ENCODE results near the gene PMEPA1.

DNA sequence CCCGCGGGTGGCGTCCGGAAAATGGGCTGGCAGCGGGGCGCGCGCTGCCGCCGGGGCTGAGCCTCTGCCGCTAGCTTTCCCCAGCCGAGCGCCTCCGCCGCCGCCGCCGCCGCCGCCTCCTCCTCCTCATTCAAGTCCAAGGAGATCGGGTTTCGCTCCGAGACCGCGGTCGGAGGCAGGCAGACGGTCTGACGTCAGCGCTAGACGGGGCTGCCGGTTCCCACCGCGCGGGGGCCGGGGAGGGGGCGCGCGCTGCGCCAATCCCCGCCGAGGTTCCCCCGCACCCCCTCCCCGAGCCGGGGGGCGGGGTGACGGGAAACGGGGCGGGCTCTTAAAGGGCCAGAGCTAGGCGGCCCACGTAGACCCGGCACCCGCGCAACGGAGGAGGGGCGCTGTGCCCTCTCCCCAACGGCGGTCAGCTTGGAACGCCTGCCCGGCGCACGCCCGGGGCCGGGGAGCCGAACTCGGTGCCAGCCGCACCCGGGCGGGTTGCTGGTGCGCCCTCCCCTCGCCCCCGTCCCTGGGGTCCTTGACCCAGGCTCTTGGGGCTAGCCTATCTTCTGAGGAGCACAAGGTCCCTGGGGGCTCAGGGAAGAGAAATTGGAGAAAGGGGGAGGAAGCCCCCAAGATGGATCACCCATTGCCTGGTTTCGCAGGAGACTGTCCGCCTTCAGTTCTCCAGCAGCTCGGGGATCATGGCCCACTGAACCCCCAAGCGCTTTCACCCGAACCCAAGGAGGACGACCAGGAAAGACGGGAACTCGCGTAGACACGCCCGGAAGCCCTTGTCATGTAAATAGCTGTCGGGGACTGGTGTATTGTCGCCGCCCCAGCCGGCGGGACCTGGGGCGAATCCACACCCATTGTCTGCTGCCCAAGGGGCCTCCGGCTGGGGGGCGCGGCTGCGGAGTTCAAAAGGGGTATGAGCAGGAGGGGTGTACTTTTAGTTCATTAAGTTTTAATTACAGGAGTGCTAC is at the start of gene PMEPA1:
- TF ChIP-seq POLR2A (IDR thresholded peaks at IDR 0.05), result peak; percentile 95
- peak; percentile 92 for TF ChIP-seq POLR2AphosphoS5 (IDR thresholded peaks at IDR 0.05)
- TF ChIP-seq, protein P1, sequence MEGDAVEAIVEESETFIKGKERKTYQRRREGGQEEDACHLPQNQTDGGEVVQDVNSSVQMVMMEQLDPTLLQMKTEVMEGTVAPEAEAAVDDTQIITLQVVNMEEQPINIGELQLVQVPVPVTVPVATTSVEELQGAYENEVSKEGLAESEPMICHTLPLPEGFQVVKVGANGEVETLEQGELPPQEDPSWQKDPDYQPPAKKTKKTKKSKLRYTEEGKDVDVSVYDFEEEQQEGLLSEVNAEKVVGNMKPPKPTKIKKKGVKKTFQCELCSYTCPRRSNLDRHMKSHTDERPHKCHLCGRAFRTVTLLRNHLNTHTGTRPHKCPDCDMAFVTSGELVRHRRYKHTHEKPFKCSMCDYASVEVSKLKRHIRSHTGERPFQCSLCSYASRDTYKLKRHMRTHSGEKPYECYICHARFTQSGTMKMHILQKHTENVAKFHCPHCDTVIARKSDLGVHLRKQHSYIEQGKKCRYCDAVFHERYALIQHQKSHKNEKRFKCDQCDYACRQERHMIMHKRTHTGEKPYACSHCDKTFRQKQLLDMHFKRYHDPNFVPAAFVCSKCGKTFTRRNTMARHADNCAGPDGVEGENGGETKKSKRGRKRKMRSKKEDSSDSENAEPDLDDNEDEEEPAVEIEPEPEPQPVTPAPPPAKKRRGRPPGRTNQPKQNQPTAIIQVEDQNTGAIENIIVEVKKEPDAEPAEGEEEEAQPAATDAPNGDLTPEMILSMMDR (IDR thresholded peaks at IDR 0.05), result peak in 2 of 4 experiments; percentile 34 to 73
